ENCODE measurements around the gene HMCN1.

- TF ChIP-seq CTCF (IDR thresholded peaks at IDR 0.05) (no peak), POLR2A (IDR thresholded peaks at IDR 0.05; ENCODE audit: low read depth) (no peak)
Observed at GRCh38 chr1:185933580-185933979, 199.4 kb downstream of the HMCN1 start.

All from esophagus muscularis mucosa (tissue), 3 donors.